GM12892 (cell line): ENCODE data around the gene CRACR2A.

Source experiments
- POLR2A ChIP-seq: IDR thresholded peaks from 2 replicates; pipeline ENCODE4 v1.6.1; 2011; ENCODE audit warnings: low read depth, low read length, control low read depth
- TAF1 ChIP-seq: IDR thresholded peaks from 2 replicates; pipeline ENCODE4 v1.6.1; 2011; ENCODE audit warnings: low read depth, mild to moderate bottlenecking, control low read depth, low read length, borderline replicate concordance

- TF ChIP-seq POLR2A (no peak), TAF1 (no peak)
These were observed 177.9 kb downstream of the CRACR2A start for GRCh38 chr12:3574986-3575385.
